Measurements from ENCODE around the gene RBP2.

DNA sequence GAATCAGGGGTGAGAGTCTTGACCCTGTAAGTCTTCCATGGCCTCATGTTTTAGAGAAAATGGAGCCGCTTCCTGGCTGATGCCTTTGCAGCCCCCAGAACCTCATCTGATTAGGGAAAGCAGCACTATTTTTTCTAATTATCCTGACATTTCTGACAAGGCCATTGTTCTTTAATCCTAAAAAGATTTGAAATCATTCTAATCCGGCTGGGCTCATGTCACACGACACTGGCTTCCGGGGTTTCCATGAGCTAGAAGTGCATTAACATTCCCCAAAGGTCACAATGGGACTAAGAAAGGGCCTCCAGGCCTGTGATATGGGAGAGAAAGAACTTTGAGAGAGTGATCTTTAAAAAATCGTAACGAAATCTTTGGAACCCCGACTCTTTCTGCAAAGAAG, 33.1 kb downstream of the RBP2 start:
- TF ChIP-seq POLR2A (IDR thresholded peaks at IDR 0.05; ENCODE audit: low read depth, low read length) (no peak), EZH2 (IDR thresholded peaks at IDR 0.05; ENCODE audit: borderline replicate concordance, low read depth, low read length, severe bottlenecking) (no peak), MYC (IDR thresholded peaks at IDR 0.05; ENCODE audit: low read depth, low read length) (no peak), POLR2AphosphoS5 (IDR thresholded peaks at IDR 0.05; ENCODE audit: insufficient read depth, low read depth, low read length) (no peak), FOS (IDR thresholded peaks at IDR 0.05; ENCODE audit: borderline replicate concordance, insufficient read depth, low read length) (no peak), GATA2 (IDR thresholded peaks at IDR 0.05; ENCODE audit: insufficient read depth, insufficient read length, low read depth, low read length) (no peak), JUN (IDR thresholded peaks at IDR 0.05; ENCODE audit: borderline replicate concordance, insufficient read depth, insufficient read length, low read depth) (no peak)
- TF ChIP-seq, protein P1, sequence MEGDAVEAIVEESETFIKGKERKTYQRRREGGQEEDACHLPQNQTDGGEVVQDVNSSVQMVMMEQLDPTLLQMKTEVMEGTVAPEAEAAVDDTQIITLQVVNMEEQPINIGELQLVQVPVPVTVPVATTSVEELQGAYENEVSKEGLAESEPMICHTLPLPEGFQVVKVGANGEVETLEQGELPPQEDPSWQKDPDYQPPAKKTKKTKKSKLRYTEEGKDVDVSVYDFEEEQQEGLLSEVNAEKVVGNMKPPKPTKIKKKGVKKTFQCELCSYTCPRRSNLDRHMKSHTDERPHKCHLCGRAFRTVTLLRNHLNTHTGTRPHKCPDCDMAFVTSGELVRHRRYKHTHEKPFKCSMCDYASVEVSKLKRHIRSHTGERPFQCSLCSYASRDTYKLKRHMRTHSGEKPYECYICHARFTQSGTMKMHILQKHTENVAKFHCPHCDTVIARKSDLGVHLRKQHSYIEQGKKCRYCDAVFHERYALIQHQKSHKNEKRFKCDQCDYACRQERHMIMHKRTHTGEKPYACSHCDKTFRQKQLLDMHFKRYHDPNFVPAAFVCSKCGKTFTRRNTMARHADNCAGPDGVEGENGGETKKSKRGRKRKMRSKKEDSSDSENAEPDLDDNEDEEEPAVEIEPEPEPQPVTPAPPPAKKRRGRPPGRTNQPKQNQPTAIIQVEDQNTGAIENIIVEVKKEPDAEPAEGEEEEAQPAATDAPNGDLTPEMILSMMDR (IDR thresholded peaks at IDR 0.05; ENCODE audit: extremely low read depth in 1 of 2, insufficient read depth in 1 of 2, low read depth in 1 of 2, low read length in 2 of 2): no peak
- TF ChIP-seq, protein P2, sequence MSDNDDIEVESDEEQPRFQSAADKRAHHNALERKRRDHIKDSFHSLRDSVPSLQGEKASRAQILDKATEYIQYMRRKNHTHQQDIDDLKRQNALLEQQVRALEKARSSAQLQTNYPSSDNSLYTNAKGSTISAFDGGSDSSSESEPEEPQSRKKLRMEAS (IDR thresholded peaks at IDR 0.05; ENCODE audit: insufficient read depth, insufficient read length): no peak
